Liver (tissue), 9 donors: Measurements from ENCODE around the gene TMSB4X. TPM values are rescaled to one million over a fixed set of nuclear protein-coding genes. Genes with fewer than 3 reads are reported as not detected.

ENCODE experiments used
- DNase-seq: peaks from one replicate; pipeline ENCODE4 v3.0.0-alpha.2; 2017; ENCODE audit warnings: low spot score
- H3K27ac ChIP-seq, 2 donors: one replicate each; pipeline ENCODE4 v1.7.0; 2013; ENCODE audit warnings: inconsistent platforms in 2 of 2, low read length in 2 of 2, control low read depth in 1 of 2, low read depth in 1 of 2, mild to moderate bottlenecking in 1 of 2
- H3K27me3 ChIP-seq, 4 donors: one replicate each; pipeline versions ENCODE4 v1.6.1 to v1.7.0; 2013; ENCODE audit warnings: low read length in 3 of 4, inconsistent platforms in 1 of 4, mild to moderate bottlenecking in 1 of 4, moderate library complexity in 1 of 4; ENCODE audit not compliant: control insufficient read depth in 4 of 4, insufficient read depth in 4 of 4
- H3K36me3 ChIP-seq, 4 donors: one replicate each; pipeline versions ENCODE4 v1.6.1 to v1.7.0; 2013; ENCODE audit warnings: low read length in 3 of 4, mild to moderate bottlenecking in 3 of 4, low read depth in 1 of 4, moderate library complexity in 1 of 4; ENCODE audit not compliant: control insufficient read depth in 4 of 4, insufficient read depth in 3 of 4
- H3K4me1 ChIP-seq, 4 donors: one replicate each; pipeline versions ENCODE4 v1.6.1 to v1.7.0; 2013; ENCODE audit warnings: low read length in 3 of 4, mild to moderate bottlenecking in 3 of 4, moderate library complexity in 1 of 4; ENCODE audit not compliant: control insufficient read depth in 4 of 4, insufficient read depth in 4 of 4
- H3K4me3 ChIP-seq, 3 donors: one replicate each; pipeline versions ENCODE4 v1.6.1 to v1.7.0; 2013; ENCODE audit warnings: low read length in 3 of 3, control low read depth in 1 of 3, low read depth in 1 of 3, mild to moderate bottlenecking in 1 of 3
- H3K9ac ChIP-seq, 2 donors: one replicate each; pipeline ENCODE4 v1.7.0; 2013; ENCODE audit warnings: low read length in 2 of 2, mild to moderate bottlenecking in 2 of 2, moderate library complexity in 2 of 2, control low read depth in 1 of 2, low read depth in 1 of 2
- H3K9me3 ChIP-seq, 4 donors: one replicate each; pipeline versions ENCODE4 v1.6.1 to v1.7.0; 2013; ENCODE audit warnings: low read length in 3 of 4; ENCODE audit not compliant: control insufficient read depth in 4 of 4
- ATF3 ChIP-seq: IDR thresholded peaks from 2 replicates; pipeline ENCODE4 v1.6.1; 2016; ENCODE audit warnings: antibody characterized with exemption
- EGR1 ChIP-seq, 2 donors: IDR thresholded peaks; 2 replicates each; pipeline ENCODE4 v1.6.1; 2016 to 2018; ENCODE audit warnings: antibody characterized with exemption in 2 of 2, low read depth in 2 of 2
- FOXA1 ChIP-seq: IDR thresholded peaks from 2 replicates; pipeline ENCODE4 v1.6.1; 2016; ENCODE audit warnings: antibody characterized with exemption
- GABPA ChIP-seq, 2 donors: IDR thresholded peaks in 1 of 2; conservative IDR thresholded peaks in 1 of 2; 2 replicates each; pipeline ENCODE4 v1.6.1; 2016; ENCODE audit warnings: antibody characterized with exemption in 2 of 2, mild to moderate bottlenecking in 1 of 2, moderate library complexity in 1 of 2
- HNF4A ChIP-seq, 2 donors: conservative IDR thresholded peaks; 2 replicates each; pipeline ENCODE4 v1.6.1; 2016; ENCODE audit warnings: antibody characterized with exemption in 2 of 2, mild to moderate bottlenecking in 2 of 2
- HNF4G ChIP-seq: IDR thresholded peaks from 2 replicates; pipeline ENCODE4 v1.6.1; 2016; ENCODE audit warnings: antibody characterized with exemption
- JUND ChIP-seq, 2 donors: IDR thresholded peaks; 2 replicates each; pipeline ENCODE4 v1.6.1; 2016; ENCODE audit warnings: antibody characterized with exemption in 2 of 2
- MAX ChIP-seq: IDR thresholded peaks from 2 replicates; pipeline ENCODE4 v1.6.1; 2016; ENCODE audit warnings: antibody characterized with exemption
- NR2F2 ChIP-seq: IDR thresholded peaks from 2 replicates; pipeline ENCODE4 v1.6.1; 2016; ENCODE audit warnings: antibody characterized with exemption
- REST ChIP-seq: IDR thresholded peaks from 2 replicates; pipeline ENCODE4 v1.6.1; 2016; ENCODE audit warnings: antibody characterized with exemption, mild to moderate bottlenecking
- RXRA ChIP-seq, 2 donors: IDR thresholded peaks; 2 replicates each; pipeline ENCODE4 v1.6.1; 2017 to 2018; ENCODE audit warnings: antibody characterized with exemption in 2 of 2, mild to moderate bottlenecking in 1 of 2
- TAF1 ChIP-seq: conservative IDR thresholded peaks from 2 replicates; pipeline ENCODE4 v1.6.1; 2016; ENCODE audit warnings: antibody characterized with exemption, mild to moderate bottlenecking
- WGBS: extraction: QIAGEN DNeasy Blood & Tissue Kit; methylation state at CpG from one replicate; pipeline ENCODE4 v1.1.7; 2013; 5-methylcytosine and 5-hydroxymethylcytosine counted together
- polyA plus RNA-seq, 2 donors: library from polyadenylated mRNA; stranded (reverse) in 1 of 2; unstranded in 1 of 2; fragments of 200-250 nt in 1 of 2; fragments of >200 nt in 1 of 2; fragmentation: Nextera tagmentation in 1 of 2; extraction: Ambion mirVana in 1 of 2; gene quantifications; one replicate each; pipeline versions ENCODE4 v1.2.1 to v1.2.3, GENCODE V29; 2013 to 2015
- total RNA-seq, 2 donors: library from RNA; depleted of rRNA; stranded (reverse); fragments of >200 nt; gene quantifications; one replicate each; pipeline ENCODE4 v1.2.3, GENCODE V29; 2014
- TF ChIP-seq, protein P1 (sequence below): IDR thresholded peaks from 2 replicates; pipeline ENCODE4 v1.6.1; 2016; ENCODE audit warnings: antibody characterized with exemption
- TF ChIP-seq, protein P2 (sequence below): fragments of 150-350 bp; IDR thresholded peaks from 2 replicates; pipeline ENCODE4 v1.5.1; 2017; ENCODE audit warnings: improper control_type of control experiment, low read depth, low read length; ENCODE audit not compliant: missing input control
- donor health status: healthy.
- donor health status: healthy.
- donor health status: healthy.
- donor health status: healthy.
- donor health status: healthy.

The TMSB4X gene
- total and polyA plus RNA-seq, 4 donors, result 658 to 1,704 (median 816) TPM

DNA sequence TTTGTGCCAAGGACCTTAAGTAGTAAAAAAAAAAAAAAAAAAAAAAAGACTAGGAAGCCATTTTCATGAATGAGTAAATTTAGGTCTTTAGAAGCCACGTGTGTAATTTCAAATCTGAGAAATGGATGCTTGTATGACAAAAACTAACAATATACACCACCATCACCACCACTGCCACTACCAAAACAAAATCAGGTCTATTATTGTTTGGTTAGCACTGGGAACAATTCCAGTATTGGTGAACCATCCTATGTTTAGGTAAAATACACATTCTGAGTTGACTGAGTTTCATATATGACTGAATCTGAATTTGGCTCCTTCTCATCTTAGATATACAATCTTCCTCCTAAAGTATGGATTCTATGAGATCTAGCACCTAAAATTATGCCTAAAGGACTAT lies 8.8 kb upstream of the TMSB4X start:
- WGBS, result 82% methylated on average over 1 of the region's 1 CpG
- no peaks in the 10 kb centered on the region for H3K9me3 ChIP-seq
- DNase-seq, result no peak
- no peaks in the 10 kb centered on the region for H3K27me3 ChIP-seq
- no peak for TF ChIP-seq FOXA1
- no peak for TF ChIP-seq JUND (IDR thresholded peaks at IDR 0.05)
- no peak for TF ChIP-seq REST
- no peak for TF ChIP-seq MAX
- no peak for TF ChIP-seq NR2F2
- TF ChIP-seq HNF4A (conservative IDR thresholded peaks at IDR 0.05), result no peak
- no peak for TF ChIP-seq GABPA (IDR thresholded peaks at IDR 0.05 in 1 of 2, conservative IDR thresholded peaks at IDR 0.05 in 1 of 2)
- no peak for TF ChIP-seq RXRA (IDR thresholded peaks at IDR 0.05)
- TF ChIP-seq, protein P1, sequence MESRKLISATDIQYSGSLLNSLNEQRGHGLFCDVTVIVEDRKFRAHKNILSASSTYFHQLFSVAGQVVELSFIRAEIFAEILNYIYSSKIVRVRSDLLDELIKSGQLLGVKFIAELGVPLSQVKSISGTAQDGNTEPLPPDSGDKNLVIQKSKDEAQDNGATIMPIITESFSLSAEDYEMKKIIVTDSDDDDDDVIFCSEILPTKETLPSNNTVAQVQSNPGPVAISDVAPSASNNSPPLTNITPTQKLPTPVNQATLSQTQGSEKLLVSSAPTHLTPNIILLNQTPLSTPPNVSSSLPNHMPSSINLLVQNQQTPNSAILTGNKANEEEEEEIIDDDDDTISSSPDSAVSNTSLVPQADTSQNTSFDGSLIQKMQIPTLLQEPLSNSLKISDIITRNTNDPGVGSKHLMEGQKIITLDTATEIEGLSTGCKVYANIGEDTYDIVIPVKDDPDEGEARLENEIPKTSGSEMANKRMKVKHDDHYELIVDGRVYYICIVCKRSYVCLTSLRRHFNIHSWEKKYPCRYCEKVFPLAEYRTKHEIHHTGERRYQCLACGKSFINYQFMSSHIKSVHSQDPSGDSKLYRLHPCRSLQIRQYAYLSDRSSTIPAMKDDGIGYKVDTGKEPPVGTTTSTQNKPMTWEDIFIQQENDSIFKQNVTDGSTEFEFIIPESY, result no peak
- no peak for TF ChIP-seq ATF3
- no peak for TF ChIP-seq HNF4G
- TF ChIP-seq TAF1, result no peak
- TF ChIP-seq, protein P2, sequence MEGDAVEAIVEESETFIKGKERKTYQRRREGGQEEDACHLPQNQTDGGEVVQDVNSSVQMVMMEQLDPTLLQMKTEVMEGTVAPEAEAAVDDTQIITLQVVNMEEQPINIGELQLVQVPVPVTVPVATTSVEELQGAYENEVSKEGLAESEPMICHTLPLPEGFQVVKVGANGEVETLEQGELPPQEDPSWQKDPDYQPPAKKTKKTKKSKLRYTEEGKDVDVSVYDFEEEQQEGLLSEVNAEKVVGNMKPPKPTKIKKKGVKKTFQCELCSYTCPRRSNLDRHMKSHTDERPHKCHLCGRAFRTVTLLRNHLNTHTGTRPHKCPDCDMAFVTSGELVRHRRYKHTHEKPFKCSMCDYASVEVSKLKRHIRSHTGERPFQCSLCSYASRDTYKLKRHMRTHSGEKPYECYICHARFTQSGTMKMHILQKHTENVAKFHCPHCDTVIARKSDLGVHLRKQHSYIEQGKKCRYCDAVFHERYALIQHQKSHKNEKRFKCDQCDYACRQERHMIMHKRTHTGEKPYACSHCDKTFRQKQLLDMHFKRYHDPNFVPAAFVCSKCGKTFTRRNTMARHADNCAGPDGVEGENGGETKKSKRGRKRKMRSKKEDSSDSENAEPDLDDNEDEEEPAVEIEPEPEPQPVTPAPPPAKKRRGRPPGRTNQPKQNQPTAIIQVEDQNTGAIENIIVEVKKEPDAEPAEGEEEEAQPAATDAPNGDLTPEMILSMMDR, result no peak
- TF ChIP-seq EGR1 (IDR thresholded peaks at IDR 0.05; ENCODE audit: low read depth in 2 of 2), result no peak
- no peak overlapping the region for H3K9ac ChIP-seq
- no peak overlapping the region for H3K27ac ChIP-seq
- no peaks in the 10 kb centered on the region for H3K36me3 ChIP-seq
- H3K4me3 ChIP-seq, result no peak overlapping the region
- peaks cover 0 to 8% (median 3%) of the 10 kb centered on the region in 4 donors for H3K4me1 ChIP-seq

- DNase-seq, result no peak
- Histone ChIP-seq H3K27ac (peak overlapping the region; percentile 2 to 18), H3K9me3 (no peaks in the 10 kb centered on the region), H3K4me1 (peaks cover 0 to 10% (median 8%) of the 10 kb centered on the region in 4 donors), H3K4me3 (no peak overlapping the region), H3K9ac (no peak overlapping the region), H3K27me3 (no peaks in the 10 kb centered on the region), H3K36me3 (no peaks in the 10 kb centered on the region)
- no peak for TF ChIP-seq MAX
- WGBS, result 73% methylated on average over 15 of the region's 15 CpGs
These were observed 7.0 kb upstream of the TMSB4X start for GRCh38 chrX:12967711-12968465.
